Trophoblast cell (in vitro differentiated cells and primary cell): ENCODE measurements around the gene MRGPRD.

Experiments
- DNase-seq, 2 donors: peaks; one replicate each; pipeline ENCODE4 v3.0.0-alpha.2; 2016
- H2AFZ ChIP-seq: 2 replicates; pipeline ENCODE4 v1.6.1; 2013; ENCODE audit warnings: low read length, moderate library complexity, mild to moderate bottlenecking; ENCODE audit not compliant: insufficient read depth, poor library complexity
- H2AK5ac ChIP-seq: 2 replicates; pipeline ENCODE4 v1.6.1; 2013; ENCODE audit warnings: mild to moderate bottlenecking, low read length
- H2BK120ac ChIP-seq: 2 replicates; pipeline ENCODE4 v1.6.1; 2013; ENCODE audit warnings: low read length, mild to moderate bottlenecking, moderate library complexity; ENCODE audit not compliant: insufficient read depth, poor library complexity
- H2BK12ac ChIP-seq: 2 replicates; pipeline ENCODE4 v1.6.1; 2013; ENCODE audit warnings: mild to moderate bottlenecking, low read length, moderate library complexity
- H2BK5ac ChIP-seq: 2 replicates; pipeline ENCODE4 v1.6.1; 2013; ENCODE audit warnings: low read length, low read depth, moderate library complexity, mild to moderate bottlenecking; ENCODE audit not compliant: poor library complexity
- H3K14ac ChIP-seq: 2 replicates; pipeline ENCODE4 v1.6.1; 2013; ENCODE audit warnings: mild to moderate bottlenecking, low read length
- H3K18ac ChIP-seq: 2 replicates; pipeline ENCODE4 v1.6.1; 2013; ENCODE audit warnings: mild to moderate bottlenecking, low read length
- H3K23ac ChIP-seq: 2 replicates; pipeline ENCODE4 v1.6.1; 2013; ENCODE audit warnings: low read length
- H3K27ac ChIP-seq: 2 replicates; pipeline ENCODE4 v1.5.1; 2013; ENCODE audit warnings: low read depth, mild to moderate bottlenecking, inconsistent platforms, low read length, moderate library complexity
- H3K27me3 ChIP-seq: 2 replicates; pipeline ENCODE4 v1.6.1; 2013; ENCODE audit warnings: inconsistent platforms, mild to moderate bottlenecking, low read length, moderate library complexity; ENCODE audit not compliant: insufficient read depth
- H3K36me3 ChIP-seq, 2 experiments: 1 replicate in 1 of 2; 2 replicates in 1 of 2; pipeline ENCODE4 v1.6.1; 2013; ENCODE audit warnings: low read length in 2 of 2, mild to moderate bottlenecking in 2 of 2, moderate library complexity in 1 of 2; ENCODE audit not compliant: insufficient read depth in 2 of 2, control insufficient read depth in 1 of 2
- H3K4ac ChIP-seq: 2 replicates; pipeline ENCODE4 v1.6.1; 2013; ENCODE audit warnings: low read depth, mild to moderate bottlenecking, low read length, moderate library complexity
- H3K4me1 ChIP-seq, 2 experiments: 1 replicate in 1 of 2; 2 replicates in 1 of 2; pipeline ENCODE4 v1.6.1; 2013; ENCODE audit warnings: low read length in 2 of 2, mild to moderate bottlenecking in 2 of 2, moderate library complexity in 1 of 2; ENCODE audit not compliant: insufficient read depth in 2 of 2, control insufficient read depth in 1 of 2
- H3K4me2 ChIP-seq: 2 replicates; pipeline ENCODE4 v1.6.1; 2013; ENCODE audit warnings: inconsistent platforms, mild to moderate bottlenecking, low read length, moderate library complexity
- H3K4me3 ChIP-seq: 2 replicates; pipeline ENCODE4 v1.5.1; 2013; ENCODE audit warnings: mild to moderate bottlenecking, low read depth, low read length, inconsistent platforms
- H3K79me1 ChIP-seq: one replicate; pipeline ENCODE4 v1.6.1; 2013; ENCODE audit warnings: low read length
- H3K79me2 ChIP-seq: 2 replicates; pipeline ENCODE4 v1.6.1; 2013; ENCODE audit warnings: low read length, mild to moderate bottlenecking; ENCODE audit not compliant: control insufficient read depth, insufficient read depth, poor library complexity
- H3K9ac ChIP-seq: 2 replicates; pipeline ENCODE4 v1.6.1; 2013; ENCODE audit warnings: mild to moderate bottlenecking, low read length
- H3K9me3 ChIP-seq: 2 replicates; pipeline ENCODE4 v1.6.1; 2013; ENCODE audit warnings: low read depth, mild to moderate bottlenecking, control low read depth, inconsistent platforms, low read length; ENCODE audit not compliant: insufficient read depth
- H4K12ac ChIP-seq: 2 replicates; pipeline ENCODE4 v1.6.1; 2013; ENCODE audit warnings: low read depth, mild to moderate bottlenecking, low read length, moderate library complexity
- H4K8ac ChIP-seq: 2 replicates; pipeline ENCODE4 v1.6.1; 2013; ENCODE audit warnings: low read depth, mild to moderate bottlenecking, low read length, moderate library complexity
- H4K91ac ChIP-seq: one replicate; pipeline ENCODE4 v1.6.1; 2013; ENCODE audit warnings: low read depth, mild to moderate bottlenecking, low read length, moderate library complexity
- WGBS: extraction: QIAGEN DNeasy Blood & Tissue Kit; methylation state at CpG from one replicate; pipeline ENCODE4 v1.1.7; 2013; ENCODE audit warnings: missing lambda C conversion rate; ENCODE audit not compliant: insufficient read length, insufficient coverage; ENCODE audit errors: extremely low coverage; 5-methylcytosine and 5-hydroxymethylcytosine counted together

Gene MRGPRD

GRCh38 chr11:69004411-69005182, 23.8 kb upstream of the MRGPRD start:
- no peak overlapping the region for H2BK12ac ChIP-seq
- no peak overlapping the region for H3K4me3 ChIP-seq
- H2AK5ac ChIP-seq = no peak overlapping the region
- H2BK120ac ChIP-seq = no peak overlapping the region
- H3K9ac ChIP-seq = no peak overlapping the region
- no peak overlapping the region for H3K23ac ChIP-seq
- no peak overlapping the region for H3K14ac ChIP-seq
- H4K12ac ChIP-seq = no peak overlapping the region
- H3K9me3 ChIP-seq = no peaks in the 10 kb centered on the region
- no CpG with 5 or more reads among the region's 13 CpGs for WGBS
- no peak overlapping the region for H2BK5ac ChIP-seq
- peaks cover 11 to 15% of the 10 kb centered on the region in 2 experiments for H3K4me1 ChIP-seq
- H3K27me3 ChIP-seq = no peaks in the 10 kb centered on the region
- no peak overlapping the region for H4K91ac ChIP-seq
- H3K27ac ChIP-seq = no peak overlapping the region
- no peak overlapping the region for H4K8ac ChIP-seq
- no peak overlapping the region for H3K18ac ChIP-seq
- no peaks in the 10 kb centered on the region for H3K79me2 ChIP-seq
- H2AFZ ChIP-seq = no peak overlapping the region
- H3K4ac ChIP-seq = no peak overlapping the region
- no peak overlapping the region for H3K4me2 ChIP-seq
- DNase-seq = no peak
- H3K36me3 ChIP-seq = no peaks in the 10 kb centered on the region
- H3K79me1 ChIP-seq = no peaks in the 10 kb centered on the region

GRCh38 chr11:69003866-69004367, 23.1 kb upstream of the MRGPRD start:
- H2AFZ ChIP-seq = no peak overlapping the region
- no CpG with 5 or more reads among the region's 20 CpGs for WGBS

GRCh38 chr11:69003301-69003865, 22.6 kb upstream of the MRGPRD start:
- Histone ChIP-seq H3K9me3 (no peaks in the 10 kb centered on the region), H3K79me1 (no peaks in the 10 kb centered on the region), H3K79me2 (no peaks in the 10 kb centered on the region), H3K27ac (no peak overlapping the region), H2AFZ (no peak overlapping the region), H2BK12ac (no peak overlapping the region), H4K91ac (no peak overlapping the region), H2AK5ac (no peak overlapping the region), H2BK120ac (no peak overlapping the region), H3K4me1 (peaks cover 3 to 5% of the 10 kb centered on the region in 2 experiments), H2BK5ac (no peak overlapping the region), H3K9ac (no peak overlapping the region), H3K18ac (no peak overlapping the region), H4K12ac (no peak overlapping the region), H4K8ac (no peak overlapping the region), H3K23ac (no peak overlapping the region), H3K27me3 (no peaks in the 10 kb centered on the region), H3K14ac (no peak overlapping the region), H3K4me3 (no peak overlapping the region), H3K4me2 (no peak overlapping the region), H3K4ac (no peak overlapping the region), H3K36me3 (no peaks in the 10 kb centered on the region)
- DNase-seq = no peak
- no CpG with 5 or more reads among the region's 9 CpGs for WGBS

More at GRCh38 chr11:69003866-69004367, 23.1 kb upstream of the MRGPRD start:
- H2AK5ac ChIP-seq = no peak overlapping the region
- H3K4me3 ChIP-seq = no peak overlapping the region
- H3K4ac ChIP-seq = no peak overlapping the region
- no peak overlapping the region for H3K9ac ChIP-seq
- H3K14ac ChIP-seq = no peak overlapping the region
- H3K4me2 ChIP-seq = no peak overlapping the region
- no peaks in the 10 kb centered on the region for H3K79me2 ChIP-seq
- H3K9me3 ChIP-seq = no peaks in the 10 kb centered on the region
- H3K18ac ChIP-seq = no peak overlapping the region
- H3K79me1 ChIP-seq = no peaks in the 10 kb centered on the region
- H2BK120ac ChIP-seq = no peak overlapping the region
- H4K12ac ChIP-seq = no peak overlapping the region
- H4K91ac ChIP-seq = no peak overlapping the region
- no peak overlapping the region for H3K23ac ChIP-seq
- peaks cover 7 to 9% of the 10 kb centered on the region in 2 experiments for H3K4me1 ChIP-seq
- no peaks in the 10 kb centered on the region for H3K27me3 ChIP-seq
- H2BK5ac ChIP-seq = no peak overlapping the region
- H2BK12ac ChIP-seq = no peak overlapping the region
- no peak overlapping the region for H3K27ac ChIP-seq
- H4K8ac ChIP-seq = no peak overlapping the region
- no peak for DNase-seq
- H3K36me3 ChIP-seq = no peaks in the 10 kb centered on the region

- no peaks in the 10 kb centered on the region for H3K9me3 ChIP-seq
- no peak overlapping the region for H3K4me3 ChIP-seq
- no peak overlapping the region for H3K4me2 ChIP-seq
- no peak overlapping the region for H3K27ac ChIP-seq
- H3K9ac ChIP-seq = no peak overlapping the region
- no peak overlapping the region for H2AFZ ChIP-seq
- H3K36me3 ChIP-seq = no peaks in the 10 kb centered on the region
- no peak overlapping the region for H2BK120ac ChIP-seq
- no peak overlapping the region for H2BK5ac ChIP-seq
- H3K79me2 ChIP-seq = no peaks in the 10 kb centered on the region
- no peak overlapping the region for H2BK12ac ChIP-seq
- H4K91ac ChIP-seq = no peak overlapping the region
- no peak overlapping the region for H4K12ac ChIP-seq
- no peaks in the 10 kb centered on the region for H3K4me1 ChIP-seq
- no CpG with 5 or more reads among the region's 13 CpGs for WGBS
- H3K18ac ChIP-seq = no peak overlapping the region
- H3K4ac ChIP-seq = no peak overlapping the region
- H3K23ac ChIP-seq = no peak overlapping the region
- H3K27me3 ChIP-seq = no peaks in the 10 kb centered on the region
- H3K14ac ChIP-seq = no peak overlapping the region
- H3K79me1 ChIP-seq = no peaks in the 10 kb centered on the region
- no peak overlapping the region for H4K8ac ChIP-seq
- H2AK5ac ChIP-seq = no peak overlapping the region
- DNase-seq = no peak
Observed at GRCh38 chr11:69002570-69003231, 21.9 kb upstream of the MRGPRD start.
